ENCODE data around the gene RADIL.

Gene RADIL

DNA sequence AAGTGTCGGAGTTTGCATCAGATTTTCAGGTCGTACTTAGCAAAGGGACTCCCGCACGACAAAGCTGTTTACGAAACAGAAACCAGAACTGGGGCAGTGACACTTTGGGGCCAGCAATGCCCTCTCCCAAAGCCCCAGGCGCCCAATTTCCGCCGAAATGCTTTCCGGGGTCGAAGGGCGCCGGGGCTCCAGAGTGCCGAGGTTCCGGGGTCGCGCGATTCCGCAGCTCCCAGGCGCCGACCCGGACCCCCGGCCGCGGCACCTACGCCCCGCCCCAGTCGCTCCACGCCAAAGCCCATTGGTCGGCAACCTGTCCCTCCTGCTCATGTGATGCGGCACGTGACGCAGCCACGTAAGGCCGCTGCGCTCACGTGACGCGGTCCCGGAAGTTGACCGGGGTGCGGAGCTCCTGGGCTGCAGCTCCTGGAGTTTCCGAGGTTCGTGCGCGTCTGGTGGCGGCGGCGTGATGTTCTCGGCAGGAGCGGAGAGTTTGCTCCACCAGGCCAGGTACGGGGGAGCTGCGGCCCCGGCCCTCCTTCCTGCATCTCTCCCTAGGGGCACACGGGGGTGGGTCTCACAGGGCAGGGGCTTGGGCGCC, 108.2 kb downstream of the RADIL start, which contains the start of gene AP5Z1:
TSS of gene AP5Z1 (plus strand) at position 374 of the 598 bp plus-strand sequence. CDS start at position 467, 93 bp downstream.
- peak; percentile 94 for DNase-seq (ENCODE audit: low spot score)

DNA sequence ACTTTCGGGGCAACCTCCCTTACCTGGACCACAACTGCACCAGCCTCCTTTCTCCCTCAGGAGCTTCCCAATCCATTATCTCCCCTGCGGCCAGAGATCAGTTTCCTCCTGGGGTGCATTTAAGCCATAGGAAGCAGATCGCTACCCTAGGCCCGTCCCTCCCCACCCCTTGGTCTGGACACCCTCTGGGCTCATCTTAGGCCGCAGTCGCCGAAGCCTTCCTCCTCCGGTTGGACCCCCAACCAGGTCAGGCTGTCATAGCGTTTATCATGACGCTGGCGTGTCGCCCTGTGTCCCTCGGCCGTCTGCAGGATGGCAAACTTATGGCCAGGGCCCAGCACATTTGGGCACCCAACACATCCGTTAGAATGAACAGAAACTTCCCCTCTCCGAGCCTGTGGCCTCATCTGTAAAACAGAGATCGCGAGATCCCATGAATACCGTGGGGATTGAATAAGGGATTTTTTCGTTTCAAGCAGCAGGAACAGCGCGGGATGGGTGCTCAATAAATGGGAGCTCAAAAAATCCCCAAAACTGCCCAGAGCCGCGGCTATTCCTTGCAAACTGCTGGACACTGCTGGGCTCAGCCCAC, 108.8 kb downstream of the RADIL start:
- DNase-seq (ENCODE audit: low spot score) = no peak

DNA sequence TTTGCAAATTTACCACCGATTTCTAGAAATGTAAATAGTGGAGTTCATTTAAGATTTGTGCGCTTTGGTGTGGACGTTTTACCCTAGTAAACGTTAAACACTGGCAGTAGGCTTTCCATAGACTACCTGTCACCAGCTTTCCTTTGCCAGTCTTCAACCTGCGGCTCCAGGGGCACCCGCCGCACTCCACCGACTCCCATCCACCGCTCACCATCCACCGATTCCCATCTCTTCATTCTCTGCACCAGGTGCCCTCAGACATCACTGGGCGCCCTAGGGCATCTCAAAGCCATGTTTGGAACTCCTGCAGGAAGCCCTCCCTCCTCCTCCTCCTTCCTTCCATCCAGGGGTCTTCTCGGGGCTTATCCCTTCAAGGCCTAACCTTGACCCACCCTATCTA, 109.5 kb downstream of the RADIL start:
- DNase-seq (ENCODE audit: low spot score) = no peak

DNA sequence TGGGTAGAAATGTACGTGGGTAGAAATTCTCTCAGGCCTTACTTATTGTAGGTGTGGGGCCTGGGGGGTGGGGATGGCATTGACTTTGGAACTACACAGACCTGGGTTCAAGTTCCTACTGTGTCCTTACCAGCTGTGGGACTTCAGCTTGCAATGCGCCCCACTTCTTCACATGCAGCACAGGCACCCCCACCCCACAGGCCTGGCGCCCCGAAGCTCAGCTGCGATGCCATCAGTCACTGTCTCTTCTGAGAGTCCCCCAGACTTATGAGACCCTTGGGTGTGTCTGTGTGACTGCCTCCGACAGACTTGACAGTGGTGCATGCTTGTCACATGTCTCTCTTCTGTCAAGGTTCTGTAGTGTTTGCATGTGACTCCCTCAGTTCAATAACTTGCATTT, 111.2 kb downstream of the RADIL start:
- no peak for DNase-seq (ENCODE audit: low spot score)

DNA sequence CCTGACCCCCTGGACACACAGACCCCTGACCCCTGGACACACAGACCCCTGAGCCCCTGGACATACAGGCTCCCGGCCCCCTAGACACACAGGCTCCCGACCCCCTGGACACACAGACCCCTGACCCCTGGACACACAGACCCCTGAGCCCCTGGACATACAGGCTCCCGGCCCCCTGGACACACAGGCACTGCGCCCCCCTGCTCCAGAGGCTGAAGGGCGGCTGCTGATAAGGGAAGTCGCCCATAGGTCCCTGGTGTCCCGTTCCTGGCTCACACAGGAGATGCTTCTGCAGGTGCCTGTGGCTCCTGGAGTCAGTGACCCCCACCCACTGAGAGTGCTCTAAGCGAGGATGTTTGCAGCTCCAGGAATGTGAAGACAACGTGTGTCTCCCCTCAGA, 111.8 kb downstream of the RADIL start:
- DNase-seq (ENCODE audit: low spot score) = no peak

DNA sequence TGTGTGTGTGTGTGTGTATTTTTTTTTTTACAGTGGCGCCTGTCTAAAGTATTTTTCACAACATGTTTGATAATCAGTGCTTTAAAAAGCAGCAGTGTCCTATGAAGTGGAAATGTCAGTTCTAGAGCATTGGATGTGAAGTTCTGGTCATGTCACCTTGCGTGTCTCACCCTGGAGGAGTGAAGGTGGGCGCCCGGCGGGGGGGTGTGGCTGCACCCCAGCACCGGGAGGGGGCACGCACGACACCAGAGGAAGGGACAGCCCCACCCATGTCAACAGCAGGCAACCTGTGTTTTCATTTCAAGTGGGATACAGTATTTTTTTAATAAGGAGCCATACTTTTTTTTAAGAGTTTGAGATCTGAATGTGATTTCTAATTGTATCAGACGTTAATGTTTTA, 112.6 kb downstream of the RADIL start:
- DNase-seq (ENCODE audit: low spot score) = no peak

DNA sequence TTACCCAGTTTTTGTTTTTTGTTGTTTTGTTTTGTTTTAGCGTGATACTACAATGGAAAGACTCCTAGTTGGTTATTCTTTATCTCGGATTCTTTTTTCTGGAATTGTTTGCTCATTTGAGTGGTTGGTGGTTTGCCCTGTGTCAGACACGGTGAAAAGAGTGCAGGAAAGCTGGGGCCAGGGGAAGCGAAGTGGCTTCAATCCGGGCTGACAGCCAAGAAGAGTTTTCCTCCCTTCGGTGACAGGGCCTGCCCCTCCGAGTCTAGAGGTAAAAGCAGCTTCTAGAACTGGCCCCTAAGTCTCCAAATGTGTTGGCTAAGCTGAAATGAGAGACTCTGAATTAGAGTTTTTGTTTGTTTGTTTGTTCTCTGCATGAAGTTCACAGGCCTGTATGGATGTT, 113.8 kb downstream of the RADIL start:
- no peak for DNase-seq (ENCODE audit: low spot score)

DNA sequence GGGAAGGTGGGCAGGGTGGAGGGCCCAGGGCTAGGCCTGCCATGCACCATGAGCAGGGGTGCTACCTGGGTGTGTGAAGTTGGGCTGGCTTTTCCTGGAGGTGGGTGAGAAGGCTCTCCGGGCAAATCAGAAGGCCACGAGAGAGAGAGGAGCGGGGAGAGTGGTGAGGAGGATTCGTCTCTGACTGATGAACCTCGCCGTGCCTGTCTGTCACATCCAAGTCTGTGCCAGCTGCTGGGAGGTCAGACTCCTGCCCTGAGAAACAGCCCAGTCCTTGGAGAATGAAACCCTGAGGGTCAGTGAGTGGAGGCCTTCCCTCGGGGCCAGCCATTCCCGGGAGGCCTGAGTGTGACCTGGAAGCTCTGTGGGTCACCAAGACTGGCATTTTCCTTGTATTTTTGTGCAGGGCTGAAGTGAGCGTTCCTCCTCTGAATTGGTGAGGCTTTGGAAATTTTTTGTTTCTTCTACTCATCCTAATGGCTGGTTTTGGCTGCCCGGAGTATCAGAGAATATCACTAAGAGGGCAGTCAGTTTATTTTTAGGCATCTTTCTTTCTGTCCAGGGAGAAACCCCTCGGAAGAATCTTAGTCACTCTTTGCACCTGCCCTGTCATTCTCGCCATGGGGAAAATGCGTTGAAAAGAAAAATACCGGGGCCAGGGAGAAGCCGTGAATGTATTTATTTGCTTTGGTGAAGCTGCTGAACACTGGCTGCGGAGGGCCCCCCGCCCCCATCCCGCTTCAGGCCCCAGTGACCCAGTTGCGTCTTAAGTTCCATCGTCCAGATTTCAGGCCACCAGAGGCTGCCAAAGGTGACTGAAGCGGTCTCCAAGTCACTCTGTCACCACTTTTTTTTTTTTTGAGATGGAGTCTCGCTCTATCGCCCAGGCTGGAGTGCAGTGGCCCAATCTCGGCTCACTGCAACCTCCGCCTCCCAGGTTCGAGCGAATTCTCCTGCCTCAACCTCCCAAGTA, 114.6 kb downstream of the RADIL start:
- DNase-seq (ENCODE audit: low spot score) = no peak

DNA sequence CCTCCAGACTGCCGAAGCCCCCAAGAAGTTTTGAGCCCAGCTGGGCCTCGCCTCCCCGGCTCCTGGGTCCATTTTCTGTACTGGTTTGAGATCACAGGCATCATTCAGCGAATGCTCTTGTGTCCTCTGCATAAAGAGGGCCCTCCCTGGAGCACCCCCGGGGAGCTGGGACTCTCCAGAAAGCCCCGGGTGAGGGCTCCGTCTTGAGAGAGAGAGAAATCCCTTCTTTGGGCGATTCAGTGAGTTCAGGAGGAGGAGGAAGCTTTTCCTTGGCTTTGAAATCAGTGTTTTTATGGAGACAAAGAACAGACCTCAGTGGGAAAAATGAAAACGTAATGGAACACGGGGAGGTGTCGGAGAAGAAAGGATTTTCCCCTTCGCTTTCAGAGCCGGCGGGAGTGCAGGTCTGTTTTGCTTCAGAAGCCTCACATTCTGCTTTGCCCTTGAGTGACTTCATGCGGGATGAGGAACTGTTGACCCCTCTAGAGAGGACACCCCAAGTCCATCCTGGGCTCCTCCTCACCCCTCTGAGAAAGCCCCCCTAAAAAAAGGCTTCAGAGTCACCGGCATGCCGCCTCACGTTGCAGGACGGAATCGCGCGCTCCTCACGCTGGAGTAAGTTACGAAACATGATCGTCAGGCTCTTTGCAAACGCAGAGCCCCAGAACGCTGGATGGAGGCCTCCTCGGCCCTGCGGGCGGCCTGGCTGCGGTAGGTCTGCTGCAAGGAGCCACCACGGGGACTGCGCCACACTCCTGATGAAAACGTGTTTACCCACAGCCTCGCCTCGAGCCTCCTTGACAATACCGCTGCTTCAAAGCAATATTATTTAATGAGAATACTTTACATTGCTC, 116.6 kb downstream of the RADIL start:
- no peak for DNase-seq (ENCODE audit: low spot score)

DNA sequence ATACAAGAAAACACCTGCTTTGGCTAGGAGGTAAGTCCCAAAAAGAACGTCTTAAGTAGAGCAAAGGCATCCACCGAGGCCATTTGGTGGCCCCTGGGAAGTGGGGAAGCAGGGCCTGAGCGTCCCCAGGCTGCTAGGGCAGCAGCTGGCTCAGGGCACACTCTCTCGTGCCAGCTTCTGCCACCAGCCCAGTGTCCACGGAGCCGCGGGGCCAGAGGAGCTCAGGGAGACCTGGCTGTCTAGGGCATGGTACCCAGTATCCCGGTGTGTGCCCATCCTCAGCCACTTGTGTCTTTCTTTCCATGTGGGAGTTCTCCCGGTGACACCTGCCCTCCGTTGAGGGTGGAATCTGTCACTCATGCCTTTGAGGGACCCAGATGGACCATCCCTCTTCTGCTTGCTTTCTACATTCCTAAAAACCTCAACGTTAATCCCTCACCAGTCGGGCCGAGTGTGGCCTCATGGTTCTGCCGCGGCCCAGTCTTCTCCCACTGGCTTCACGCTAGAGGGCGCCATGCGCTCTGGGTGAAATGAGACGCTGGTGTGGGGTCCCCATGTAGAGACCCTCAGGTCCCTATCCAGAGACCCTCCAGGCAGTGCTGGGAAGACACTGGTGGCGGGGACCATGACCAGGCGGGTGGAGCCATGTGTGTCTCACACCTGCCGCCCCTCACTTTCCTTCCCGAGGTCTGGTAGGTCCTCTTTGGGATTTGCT, 117.6 kb downstream of the RADIL start:
- DNase-seq (ENCODE audit: low spot score) = no peak

- no peak for DNase-seq (ENCODE audit: low spot score)
Measured at GRCh38 chr7:4764402-4765007, 119.0 kb downstream of the RADIL start.

DNA sequence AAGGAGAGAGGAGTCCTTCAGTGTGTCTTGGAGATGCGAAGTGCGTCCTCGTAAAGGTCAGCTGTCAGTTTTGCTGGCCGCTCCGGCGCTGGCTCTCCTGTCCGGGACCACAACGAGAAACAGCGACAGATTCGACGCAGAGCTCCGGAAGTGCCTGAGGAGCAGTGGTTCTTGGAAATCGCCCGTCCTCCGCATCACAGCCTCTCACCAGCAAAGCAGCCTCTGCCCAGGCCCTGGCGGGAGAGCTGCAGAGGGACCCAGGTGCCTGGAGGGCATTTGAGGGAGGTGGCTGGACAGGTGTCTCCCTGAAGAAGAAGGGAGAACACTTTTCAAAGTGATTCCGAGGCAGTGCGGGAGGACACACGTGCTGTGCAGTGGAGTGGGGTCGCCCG, 119.7 kb downstream of the RADIL start:
- no peak for DNase-seq (ENCODE audit: low spot score)

- DNase-seq (ENCODE audit: low spot score) = no peak
Measured at GRCh38 chr7:4763091-4763793, 120.3 kb downstream of the RADIL start.

DNA sequence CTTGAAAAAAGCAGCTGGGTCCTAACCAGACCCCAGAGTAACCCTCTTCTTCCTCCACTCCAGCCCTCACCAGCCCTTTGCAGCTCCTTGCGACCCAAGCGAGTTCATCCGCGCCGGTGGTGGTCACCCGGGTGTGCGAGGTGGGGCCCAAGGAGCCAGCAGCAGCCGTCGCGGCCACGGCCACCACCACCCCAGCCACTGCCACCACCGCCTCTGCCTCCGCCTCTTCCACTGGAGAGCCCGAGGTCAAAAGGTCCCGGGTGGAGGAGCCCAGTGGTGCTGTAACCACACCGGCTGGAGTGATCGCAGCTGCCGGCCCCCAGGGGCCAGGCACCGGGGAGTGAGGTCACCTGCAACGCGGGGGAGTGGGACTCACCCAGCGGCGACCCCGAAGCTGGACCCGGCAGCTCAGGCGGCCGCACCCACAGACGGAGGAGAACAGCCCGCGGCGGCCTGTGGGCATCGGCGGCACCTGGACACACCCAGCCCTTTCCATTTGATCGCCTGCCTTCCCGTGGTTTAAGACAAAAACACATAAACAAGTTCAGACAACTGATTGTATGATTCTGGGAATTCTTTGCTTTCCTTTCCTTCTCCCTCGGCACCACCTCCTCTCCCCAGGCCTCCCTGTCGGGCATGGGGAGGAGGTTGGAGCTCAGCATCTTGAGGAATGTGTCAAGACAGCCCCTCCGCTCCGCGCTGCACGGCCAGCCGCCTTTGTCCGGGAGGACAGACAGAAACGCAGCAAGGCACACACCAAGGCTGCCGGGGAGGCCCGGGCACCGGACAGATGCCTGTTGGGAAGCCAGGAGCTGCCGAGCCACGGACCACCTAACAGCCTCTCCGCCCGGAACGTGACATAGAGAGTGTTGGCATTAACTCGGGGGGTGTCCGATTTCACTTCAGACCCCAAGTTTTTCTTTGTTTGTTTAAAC, 121.1 kb downstream of the RADIL start:
- DNase-seq (ENCODE audit: low spot score) = no peak

DNA sequence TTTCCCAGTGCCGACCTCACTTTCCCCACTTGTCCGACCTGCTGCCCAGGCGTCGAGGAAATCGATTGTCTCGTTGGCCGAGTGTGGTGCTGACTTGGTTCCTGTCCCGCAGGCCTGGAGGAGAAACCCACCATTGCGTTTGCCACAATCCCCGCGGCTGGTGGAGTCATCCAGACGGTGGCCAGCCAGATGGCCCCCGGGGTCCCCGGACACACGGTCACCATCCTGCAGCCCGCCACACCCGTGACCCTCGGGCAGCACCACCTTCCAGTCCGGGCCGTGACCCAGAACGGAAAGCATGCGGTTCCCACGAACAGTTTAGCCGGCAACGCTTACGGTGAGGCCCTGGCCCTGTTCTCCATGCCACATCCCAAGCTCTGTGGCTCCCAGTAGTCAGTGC, 122.6 kb downstream of the RADIL start:
- no peak for DNase-seq (ENCODE audit: low spot score)

- no peak for DNase-seq (ENCODE audit: low spot score)
Measured at GRCh38 chr7:4759211-4759610, 124.3 kb downstream of the RADIL start.

- DNase-seq (ENCODE audit: low spot score) = no peak
Measured at GRCh38 chr7:4758791-4759190, 124.7 kb downstream of the RADIL start.

- DNase-seq (ENCODE audit: low spot score) = no peak
Measured at GRCh38 chr7:4758111-4758510, 125.4 kb downstream of the RADIL start.

DNA sequence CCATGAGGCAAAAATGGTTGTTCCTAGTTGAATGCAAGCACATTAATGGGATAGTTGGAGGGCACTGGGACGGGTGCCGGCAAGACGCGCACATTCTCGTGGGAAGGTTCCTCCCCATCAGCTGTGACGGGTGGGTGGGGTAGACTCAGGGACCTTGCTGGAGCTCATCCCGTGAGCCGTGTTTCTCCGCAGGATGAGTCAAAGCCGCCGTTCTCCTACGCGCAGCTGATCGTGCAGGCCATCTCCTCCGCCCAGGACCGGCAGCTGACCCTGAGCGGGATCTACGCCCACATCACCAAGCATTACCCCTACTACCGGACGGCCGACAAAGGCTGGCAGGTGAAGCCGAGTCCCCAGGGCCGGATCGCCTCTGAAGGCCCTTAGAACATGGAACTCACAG, 128.5 kb downstream of the RADIL start:
- no peak for DNase-seq (ENCODE audit: low spot score)

Data from CD4-positive, alpha-beta T cell treated with Interleukin-6 at 100 ng/mL for 8 hours (primary cell).